Psoas muscle (tissue), 8 donors: ENCODE data around the gene ABCA7. TPM values are rescaled to one million over a fixed set of nuclear protein-coding genes. Genes with fewer than 3 reads are reported as not detected.

Source experiments
- ATAC-seq, 4 donors: fragments of 200-7000 bp; cut with Tn5 transposase; one replicate each; pipeline ENCODE4 v1.9.1; 2020; ENCODE audit warnings: moderate library complexity in 3 of 4, mild to moderate bottlenecking in 2 of 4
- DNase-seq, 2 donors: peaks; one replicate each; pipeline ENCODE4 v3.0.0-alpha.2; 2020
- H3K27ac ChIP-seq: fragments of 200-600 bp; one replicate; pipeline ENCODE4 v1.8.0; 2022
- H3K27me3 ChIP-seq, 3 donors: fragments of 200-600 bp in 1 of 3; one replicate each; pipeline versions ENCODE4 v1.6.1 to v1.8.0; 2013 to 2022; ENCODE audit warnings: low read length in 2 of 3, mild to moderate bottlenecking in 2 of 3, moderate library complexity in 1 of 3; ENCODE audit not compliant: insufficient read depth in 3 of 3
- H3K36me3 ChIP-seq, 2 donors: fragments of 200-600 bp in 1 of 2; one replicate each; pipeline versions ENCODE4 v1.6.1 to v1.8.0; 2013 to 2022; ENCODE audit warnings: low read depth in 1 of 2, mild to moderate bottlenecking in 1 of 2, moderate library complexity in 1 of 2; ENCODE audit not compliant: insufficient read depth in 1 of 2
- H3K4me1 ChIP-seq: fragments of 200-600 bp; one replicate; pipeline ENCODE4 v1.8.0; 2022
- H3K4me3 ChIP-seq: fragments of 200-600 bp; one replicate; pipeline ENCODE4 v1.8.0; 2022; ENCODE audit warnings: mild to moderate bottlenecking
- H3K9me3 ChIP-seq: fragments of 200-600 bp; one replicate; pipeline ENCODE4 v1.8.0; 2022
- CTCF ChIP-seq: fragments of 200-600 bp; IDR thresholded peaks from one replicate; pipeline ENCODE4 v1.8.0; 2022; ENCODE audit warnings: antibody characterized with exemption
- WGBS, 3 donors: extraction: QIAGEN DNeasy Blood & Tissue Kit; methylation state at CpG; one replicate each; pipeline versions ENCODE4 v1.1.6 to v1.1.7; 2013; 5-methylcytosine and 5-hydroxymethylcytosine counted together
- intact Hi-C, 2 donors: fragments of 100-400 bp; cut with DNase I; formaldehyde crosslinking; loops; one replicate each; pipeline versions ENCODE4 v1.11.0 to v1.14.2; 2022
- polyA plus RNA-seq, 3 donors: library from polyadenylated mRNA; stranded (reverse); fragments of 200-250 nt; gene quantifications; one replicate each; pipeline ENCODE4 v1.2.3, GENCODE V29; 2013
- total RNA-seq, 4 donors: library from RNA; stranded (reverse); fragmentation: NEBNext Ultra II Directional in 2 of 4; extraction: Animal tissue kit (Norgen Biotek cat#: 25700) in 2 of 4; gene quantifications; one replicate each; pipeline versions ENCODE4 v1.2.1 to v1.2.4, GENCODE V29; 2021 to 2023
- donor health status: healthy with polysubstance abuse.
- donor health status: DM: no; HTN: no; CAD: no; lungs with moderate emphysema.
- donor health status: Bipolar disorder and iron deficiency.
- donor health status: healthy.
- donor health status: DM: yes; HTN: yes; CAD: no.
- donor health status: DM: no; HTN: no; CAD: no.
- donor health status: DM: no; HTN: no; CAD: no.
- donor health status: DM: yes; HTN: yes; CAD: no.

The ABCA7 gene
- total and polyA plus RNA-seq, 7 donors = 2.6 to 19.5 (median 10.1) TPM

DNA sequence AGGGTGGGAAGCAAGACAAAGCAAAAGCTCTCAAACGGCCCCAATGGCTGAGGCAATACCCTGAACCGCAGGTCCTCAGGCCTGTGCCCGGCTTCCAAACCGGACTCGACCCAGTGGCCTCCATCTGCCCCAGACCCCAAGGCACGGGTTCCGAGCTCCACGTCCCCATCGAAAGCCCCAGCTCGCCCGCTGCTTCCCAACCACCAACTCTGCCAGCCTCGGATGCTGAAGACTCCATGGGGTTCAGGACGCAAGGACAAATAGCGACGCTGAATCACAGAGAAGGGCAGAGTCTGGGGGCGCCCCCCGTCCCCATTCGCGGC is 54.7 kb downstream of the ABCA7 start:
- Histone ChIP-seq H3K27ac (peak overlapping the region; percentile 73), H3K4me3 (peak overlapping the region; percentile 78), H3K27me3 (no peaks in the 10 kb centered on the region), H3K36me3 (peaks cover 0 to 41% of the 10 kb centered on the region in 2 donors), H3K4me1 (peaks cover 15% of the 10 kb centered on the region), H3K9me3 (no peaks in the 10 kb centered on the region)
- intact Hi-C loops = loop anchor here (5.0 kb wide), 1 partner anchor 52 kb away; the partner anchor contains the start of gene ABCA7 (in 2 of the 2)
- peak in 1 of 2 donors; percentile 53 for DNase-seq
- WGBS, 3 donors = 0 to 1% (median 1%) methylated on average over 15 to 19 of the region's 19 CpGs
- TF ChIP-seq CTCF = no peak
- ATAC-seq = peak in 1 of 4 donors; percentile 1

DNA sequence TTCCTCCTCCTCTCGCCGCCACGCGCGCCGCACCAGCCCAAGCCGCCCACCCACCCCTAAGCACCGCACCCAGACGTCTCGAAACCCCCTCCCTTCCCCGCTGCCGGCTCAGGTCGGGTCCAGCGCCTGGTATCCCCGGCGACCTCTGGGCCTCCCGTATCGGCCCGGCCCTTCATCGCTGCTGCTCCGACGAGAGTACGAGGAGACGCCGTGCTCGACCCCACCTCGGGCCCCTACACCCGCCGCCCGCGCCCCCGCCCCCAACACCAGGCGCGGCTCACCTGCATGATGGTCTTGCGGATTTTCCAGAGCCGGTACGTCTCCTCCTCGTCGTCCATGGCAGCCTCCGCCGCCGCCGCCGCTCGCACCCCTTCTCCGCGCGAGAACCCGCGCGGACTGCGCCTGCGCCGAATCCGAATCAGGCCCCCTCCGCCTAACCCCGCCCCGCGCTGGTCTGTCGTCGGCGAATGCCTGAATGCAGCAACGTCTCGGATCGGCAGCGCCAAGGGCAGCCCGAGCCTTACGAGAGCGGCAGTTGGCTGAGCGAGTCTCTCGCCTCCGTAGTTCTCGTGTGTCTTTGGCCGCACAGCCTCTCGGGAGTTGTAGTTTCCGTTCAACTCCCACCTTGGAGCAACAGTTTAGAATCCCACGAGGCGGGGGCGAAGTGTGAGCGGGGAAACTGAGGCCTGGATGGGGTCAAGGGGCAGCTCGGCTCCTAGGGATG is 55.2 kb downstream of the ABCA7 start, which contains the start of gene POLR2E:
Gene POLR2E, minus strand, starts transcription at position 398 of the 724 bp plus-strand sequence. Its CDS starts 60 bp downstream, at position 338.
- peak within 1 kb of the TSS; percentile 78 for H3K4me3 ChIP-seq
- peak; percentile 96 to 98 (median 97) for ATAC-seq
- intact Hi-C loops = loop anchor here (5.0 kb wide), 1 partner anchor 53 kb away; the partner anchor contains the start of gene ABCA7 (in 2 of the 2)
- peaks cover 15% of the 10 kb centered on the region for H3K4me1 ChIP-seq
- DNase-seq = peak; percentile 98 to 100
- no peaks in the 10 kb centered on the region for H3K9me3 ChIP-seq
- peak within 1 kb of the TSS; percentile 73 for H3K27ac ChIP-seq
- TF ChIP-seq CTCF = no peak
- WGBS, 3 donors = 0% methylated on average over 61 to 81 of the region's 81 CpGs
- H3K27me3 ChIP-seq = no peaks in the 10 kb centered on the region
- peaks cover 0 to 36% of the 10 kb centered on the region in 2 donors for H3K36me3 ChIP-seq

- intact Hi-C loops = no loop called here
Observed at GRCh38 chr19:1097810-1098176, 57.9 kb downstream of the ABCA7 start.

GRCh38 chr19:1098177-1099051 is 58.5 kb downstream of the ABCA7 start:
- intact Hi-C loops = no loop called here
- peaks cover 37% of the 10 kb centered on the region for H3K4me1 ChIP-seq
- no peak for ATAC-seq
- H3K4me3 ChIP-seq = no peak overlapping the region
- WGBS, 3 donors = 60 to 74% (median 60%) methylated on average over 15 of the region's 15 CpGs
- H3K9me3 ChIP-seq = no peaks in the 10 kb centered on the region
- no peak for DNase-seq
- H3K27ac ChIP-seq = peak overlapping the region; percentile 97
- no peaks in the 10 kb centered on the region for H3K27me3 ChIP-seq
- H3K36me3 ChIP-seq = peaks cover 0 to 5% of the 10 kb centered on the region in 2 donors
- TF ChIP-seq CTCF = no peak

More at GRCh38 chr19:1097810-1098176, 57.9 kb downstream of the ABCA7 start:
- Histone ChIP-seq H3K4me3 (no peak overlapping the region), H3K9me3 (no peaks in the 10 kb centered on the region), H3K27me3 (no peaks in the 10 kb centered on the region), H3K27ac (peak overlapping the region; percentile 97), H3K36me3 (peaks cover 0 to 10% of the 10 kb centered on the region in 2 donors), H3K4me1 (peaks cover 31% of the 10 kb centered on the region)
- DNase-seq (peak in 1 of 2 donors; percentile 47), ATAC-seq (no peak)
- WGBS, 3 donors = 86 to 91% (median 87%) methylated on average over 7 of the region's 7 CpGs
- TF ChIP-seq CTCF = no peak
